ENCODE results near the gene UNC5B. TPM values are rescaled to one million over a fixed set of nuclear protein-coding genes. Genes with fewer than 3 reads are reported as not detected.

UNC5B gene
- total and polyA plus RNA-seq, 4 donors = 10.7 to 43.9 (median 23.5) TPM

DNA sequence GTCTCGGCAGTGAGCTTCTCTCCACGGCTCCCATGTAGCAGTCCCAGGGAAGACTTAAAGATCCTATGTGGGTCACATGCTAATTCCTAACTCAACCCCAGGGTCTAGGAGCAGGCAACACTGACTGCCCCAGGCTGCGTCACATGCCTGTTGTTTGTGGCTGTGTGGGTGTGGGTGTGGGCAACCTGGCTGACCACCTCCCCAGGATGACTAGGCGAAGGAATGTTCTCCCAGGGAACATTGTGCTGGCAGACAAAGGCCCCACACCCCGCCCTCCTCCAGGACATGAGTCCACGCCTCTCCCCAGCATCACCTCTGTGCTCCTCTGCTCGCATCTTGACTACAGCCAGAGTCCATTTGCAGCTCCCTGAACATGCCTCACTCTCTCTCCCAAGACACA lies 137.0 kb downstream of the UNC5B start:
- Histone ChIP-seq H3K9me3 (ENCODE audit: control insufficient read depth, insufficient read depth, low read length) (no peaks in the 10 kb centered on the region), H3K27me3 (ENCODE audit: control insufficient read depth, insufficient read depth, low read length) (no peaks in the 10 kb centered on the region), H3K4me3 (ENCODE audit: low read depth, low read length) (no peak overlapping the region), H3K27ac (ENCODE audit: low read depth, low read length) (no peak overlapping the region), H3K36me3 (ENCODE audit: control insufficient read depth, insufficient read depth, low read length) (peaks cover 9% of the 10 kb centered on the region), H3K4me1 (ENCODE audit: control insufficient read depth, insufficient read depth, low read length) (peaks cover 3% of the 10 kb centered on the region)
- no peak for DNase-seq (ENCODE audit: low read depth in 4 of 6, low spot score in 6 of 6)
- 98% methylated on average over 6 of the region's 7 CpGs for WGBS (ENCODE audit: insufficient coverage)

DNA sequence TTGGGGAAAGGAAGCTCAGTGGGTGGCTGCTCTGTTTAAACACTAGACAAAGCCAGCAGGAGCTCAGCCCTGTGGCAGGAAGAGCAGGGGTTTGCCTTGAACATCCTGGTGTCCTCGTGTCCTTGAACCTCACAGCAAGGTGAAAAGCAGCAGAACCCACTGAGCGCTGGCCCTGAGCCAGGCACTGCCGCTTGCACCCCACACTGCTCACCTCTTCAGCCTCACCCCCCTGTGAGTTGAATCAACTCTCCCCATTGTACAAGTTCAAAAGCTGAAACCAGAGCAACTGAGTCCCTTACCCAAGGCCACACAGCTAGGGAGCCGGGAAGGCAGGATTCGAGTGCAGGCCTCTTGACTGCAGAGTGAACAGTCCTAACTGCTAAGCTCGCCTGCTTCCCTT lies 138.7 kb downstream of the UNC5B start:
- WGBS (ENCODE audit: insufficient coverage) = 77% methylated on average over 6 of the region's 6 CpGs
- Histone ChIP-seq H3K27me3 (ENCODE audit: control insufficient read depth, insufficient read depth, low read length) (no peaks in the 10 kb centered on the region), H3K9me3 (ENCODE audit: control insufficient read depth, insufficient read depth, low read length) (no peaks in the 10 kb centered on the region), H3K27ac (ENCODE audit: low read depth, low read length) (no peak overlapping the region), H3K4me1 (ENCODE audit: control insufficient read depth, insufficient read depth, low read length) (peaks cover 7% of the 10 kb centered on the region), H3K4me3 (ENCODE audit: low read depth, low read length) (no peak overlapping the region), H3K36me3 (ENCODE audit: control insufficient read depth, insufficient read depth, low read length) (peaks cover 9% of the 10 kb centered on the region)
- DNase-seq (ENCODE audit: low read depth in 4 of 6, low spot score in 6 of 6) = no peak

DNA sequence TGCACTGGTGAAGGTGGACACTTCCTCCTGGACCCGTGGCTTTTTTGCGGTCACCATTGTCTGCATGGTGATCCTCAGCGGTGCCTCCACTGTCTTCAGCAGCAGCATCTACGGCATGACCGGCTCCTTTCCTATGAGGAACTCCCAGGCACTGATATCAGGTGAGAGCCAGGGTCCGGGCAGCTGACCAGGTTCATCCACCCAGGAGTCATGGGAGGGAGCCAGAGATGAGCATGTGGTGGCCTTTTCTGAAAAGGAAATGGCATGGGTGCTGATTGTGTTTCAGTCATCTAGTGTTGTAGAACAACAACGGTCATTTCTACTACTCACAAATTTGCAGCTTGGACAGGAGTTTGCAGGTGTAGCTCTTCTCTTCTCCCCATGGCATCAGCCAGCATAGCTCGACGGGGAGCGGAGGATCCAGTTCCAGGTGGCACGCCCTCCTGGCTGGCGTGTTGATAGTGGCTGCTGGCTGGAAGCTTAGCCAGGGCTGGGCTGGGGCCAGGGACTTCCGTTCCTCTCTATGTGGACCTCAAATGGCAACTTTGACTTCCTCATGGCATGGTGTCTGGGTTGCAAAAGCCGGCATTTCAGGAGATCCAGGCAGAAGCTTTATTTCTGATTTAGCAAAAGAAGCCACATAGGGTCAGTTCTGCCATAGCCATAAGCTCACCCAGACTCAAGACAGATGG lies 139.4 kb downstream of the UNC5B start:
- Histone ChIP-seq H3K36me3 (ENCODE audit: control insufficient read depth, insufficient read depth, low read length) (peaks cover 15% of the 10 kb centered on the region), H3K27me3 (ENCODE audit: control insufficient read depth, insufficient read depth, low read length) (no peaks in the 10 kb centered on the region), H3K27ac (ENCODE audit: low read depth, low read length) (no peak overlapping the region), H3K4me3 (ENCODE audit: low read depth, low read length) (no peak overlapping the region), H3K4me1 (ENCODE audit: control insufficient read depth, insufficient read depth, low read length) (peaks cover 7% of the 10 kb centered on the region), H3K9me3 (ENCODE audit: control insufficient read depth, insufficient read depth, low read length) (no peaks in the 10 kb centered on the region)
- DNase-seq (ENCODE audit: low read depth in 4 of 6, low spot score in 6 of 6) = no peak
- WGBS (ENCODE audit: insufficient coverage) = 81% methylated on average over 13 of the region's 14 CpGs

Other genes starting within 250 kb of the UNC5B start
- 1 to 10 TPM; 2.7 to 3.5 TPM for gene SLC29A3, start 106.7 kb downstream of the UNC5B start, total RNA-seq
- 1 to 10 TPM; 8.6 to 9.3 TPM for gene SLC29A3, start 106.7 kb downstream of the UNC5B start, polyA plus RNA-seq (ENCODE audit: insufficient read length in 2 of 2)
- gene CDH23, start 184.3 kb downstream of the UNC5B start, total RNA-seq = 10 to 100 TPM; 15.6 to 16.4 TPM
- gene CDH23, start 184.3 kb downstream of the UNC5B start, polyA plus RNA-seq (ENCODE audit: insufficient read length in 2 of 2) = 10 to 100 TPM; 21.5 to 24.2 TPM

Data from spinal cord (tissue), 10 donors.